Activated CD8-positive, alpha-beta memory T cell treated with anti-CD3 and anti-CD28 coated beads, Interleukin-2, amount 50 U/mL, for 24 hours (primary cell): ENCODE data around the gene CCL20.
"Not testable (repeated sequence)": the region's sequence is repeated elsewhere in the genome, so short reads cannot be mapped to it uniquely, and the experiment has no call there.

Experiments
- DNase-seq: peaks from one replicate; pipeline ENCODE4 v3.0.0-alpha.2; 2020; ENCODE audit errors: extremely low read depth

The CCL20 gene

GRCh38 chr2:227813562-227814353, at the start of gene CCL20:
Gene CCL20 (plus strand): TSS chr2:227813842. CDS start chr2:227813912, 70 bp downstream.
- no peak for DNase-seq

GRCh38 chr2:227765788-227766372, 47.8 kb upstream of the CCL20 start:
- no peak for DNase-seq

GRCh38 chr2:227766373-227766883, 47.2 kb upstream of the CCL20 start:
- no peak for DNase-seq

GRCh38 chr2:227767830-227768229, 45.8 kb upstream of the CCL20 start:
- DNase-seq = no peak

- no peak for DNase-seq
Observed at GRCh38 chr2:227772197-227772661, 41.4 kb upstream of the CCL20 start.

- no peak for DNase-seq
Observed at GRCh38 chr2:227772932-227773331, 40.7 kb upstream of the CCL20 start.

GRCh38 chr2:227774011-227774624, 39.5 kb upstream of the CCL20 start:
- no peak for DNase-seq

- DNase-seq = no peak
Observed at GRCh38 chr2:227774895-227775842, 38.5 kb upstream of the CCL20 start.

GRCh38 chr2:227780981-227781615, 32.5 kb upstream of the CCL20 start:
- DNase-seq = no peak

- no peak for DNase-seq
Observed at GRCh38 chr2:227781841-227782240, 31.8 kb upstream of the CCL20 start.

- DNase-seq = no peak
Observed at GRCh38 chr2:227782804-227783203, 30.8 kb upstream of the CCL20 start.

- no peak for DNase-seq
Observed at GRCh38 chr2:227783404-227784138, 30.1 kb upstream of the CCL20 start.

GRCh38 chr2:227785293-227785692, 28.3 kb upstream of the CCL20 start:
- DNase-seq = no peak

GRCh38 chr2:227788561-227789018, 25.1 kb upstream of the CCL20 start:
- DNase-seq = no peak

GRCh38 chr2:227789803-227790202, 23.8 kb upstream of the CCL20 start:
- no peak for DNase-seq

GRCh38 chr2:227793148-227793712, 20.4 kb upstream of the CCL20 start:
- no peak for DNase-seq

- DNase-seq = no peak
Observed at GRCh38 chr2:227796045-227796711, 17.5 kb upstream of the CCL20 start.

- DNase-seq = not testable (repeated sequence)
Observed at GRCh38 chr2:227796768-227797167, 16.9 kb upstream of the CCL20 start.

- no peak for DNase-seq
Observed at GRCh38 chr2:227799202-227799601, 14.4 kb upstream of the CCL20 start.
